Large intestine (tissue), 3 donors: ENCODE data around the gene WDR72. TPM values are rescaled to one million over a fixed set of nuclear protein-coding genes. Genes with fewer than 3 reads are reported as not detected.
"Not testable (repeated sequence)": the region's sequence is repeated elsewhere in the genome, so short reads cannot be mapped to it uniquely, and the experiment has no call there.

Source experiments
- DNase-seq, 2 donors: peaks; one replicate each; pipeline versions ENCODE4 v3.0.0 to v3.0.0-alpha.2; 2013
- H3K27ac ChIP-seq: one replicate; pipeline ENCODE4 v1.5.1; 2013; ENCODE audit warnings: low read length
- H3K27me3 ChIP-seq: 2 replicates; pipeline ENCODE4 v1.6.1; 2013; ENCODE audit warnings: low read length; ENCODE audit not compliant: control insufficient read depth, insufficient read depth
- H3K36me3 ChIP-seq: 2 replicates; pipeline ENCODE4 v1.6.1; 2013; ENCODE audit warnings: low read length; ENCODE audit not compliant: control insufficient read depth, insufficient read depth
- H3K4me1 ChIP-seq: one replicate; pipeline ENCODE4 v1.6.1; 2013; ENCODE audit warnings: low read length; ENCODE audit not compliant: control insufficient read depth, insufficient read depth
- H3K4me3 ChIP-seq: one replicate; pipeline ENCODE4 v1.5.1; 2013; ENCODE audit warnings: low read length
- H3K9me3 ChIP-seq: one replicate; pipeline ENCODE4 v1.6.1; 2013; ENCODE audit warnings: mild to moderate bottlenecking, low read depth, low read length, moderate library complexity; ENCODE audit not compliant: control insufficient read depth
- WGBS: methylation state at CpG from one replicate; pipeline ENCODE4 v1.1.5; 2013; ENCODE audit warnings: low lambda C conversion rate; ENCODE audit not compliant: insufficient coverage; 5-methylcytosine and 5-hydroxymethylcytosine counted together
- polyA plus RNA-seq: library from polyadenylated mRNA; unstranded; fragments of 120-200 nt; gene quantifications from one replicate; pipeline ENCODE4 v1.2.1, GENCODE V29; 2013

The WDR72 gene
- polyA plus RNA-seq, 1 donor: 0.75 TPM

- Histone ChIP-seq H3K9me3 (no peaks in the 10 kb centered on the region), H3K4me1 (peaks cover 3% of the 10 kb centered on the region), H3K27ac (no peak overlapping the region), H3K27me3 (no peaks in the 10 kb centered on the region), H3K4me3 (no peak overlapping the region), H3K36me3 (no peaks in the 10 kb centered on the region)
- no peak for DNase-seq
- WGBS: 63% methylated on average over 1 of the region's 4 CpGs
Measured at GRCh38 chr15:53565721-53566120, 193.7 kb downstream of the WDR72 start.

GRCh38 chr15:53564647-53565046 is 194.8 kb downstream of the WDR72 start:
- WGBS: no CpG with 5 or more reads among the region's 2 CpGs
- Histone ChIP-seq H3K27ac (no peak overlapping the region), H3K36me3 (no peaks in the 10 kb centered on the region), H3K9me3 (no peaks in the 10 kb centered on the region), H3K4me3 (no peak overlapping the region), H3K27me3 (no peaks in the 10 kb centered on the region), H3K4me1 (peaks cover 13% of the 10 kb centered on the region)
- no peak for DNase-seq

- no CpG with 5 or more reads among the region's 4 CpGs for WGBS
- Histone ChIP-seq H3K27me3 (no peaks in the 10 kb centered on the region), H3K9me3 (no peaks in the 10 kb centered on the region), H3K4me3 (no peak overlapping the region), H3K27ac (no peak overlapping the region), H3K4me1 (peaks cover 13% of the 10 kb centered on the region), H3K36me3 (no peaks in the 10 kb centered on the region)
- no peak for DNase-seq
Measured at GRCh38 chr15:53563627-53564026, 195.8 kb downstream of the WDR72 start.

GRCh38 chr15:53559364-53560277 is 199.8 kb downstream of the WDR72 start:
- H3K27ac ChIP-seq: peak overlapping the region; percentile 62
- H3K4me1 ChIP-seq: peaks cover 13% of the 10 kb centered on the region
- DNase-seq: peak; percentile 60 to 91
- no CpG with 5 or more reads among the region's 7 CpGs for WGBS
- H3K4me3 ChIP-seq: peak overlapping the region; percentile 8
- no peaks in the 10 kb centered on the region for H3K9me3 ChIP-seq
- H3K36me3 ChIP-seq: no peaks in the 10 kb centered on the region
- H3K27me3 ChIP-seq: no peaks in the 10 kb centered on the region

GRCh38 chr15:53558384-53558783 is 201.1 kb downstream of the WDR72 start:
- no peaks in the 10 kb centered on the region for H3K27me3 ChIP-seq
- H3K9me3 ChIP-seq: no peaks in the 10 kb centered on the region
- no peaks in the 10 kb centered on the region for H3K36me3 ChIP-seq
- H3K4me3 ChIP-seq: no peak overlapping the region
- DNase-seq: no peak
- WGBS: 100% methylated on average over 1 of the region's 1 CpG
- peaks cover 13% of the 10 kb centered on the region for H3K4me1 ChIP-seq
- no peak overlapping the region for H3K27ac ChIP-seq

- peaks cover 7% of the 10 kb centered on the region for H3K4me1 ChIP-seq
- no peak overlapping the region for H3K27ac ChIP-seq
- H3K36me3 ChIP-seq: no peaks in the 10 kb centered on the region
- no peaks in the 10 kb centered on the region for H3K9me3 ChIP-seq
- H3K27me3 ChIP-seq: no peaks in the 10 kb centered on the region
- 80% methylated on average over 1 of the region's 7 CpGs for WGBS
- DNase-seq: no peak
- H3K4me3 ChIP-seq: no peak overlapping the region
Measured at GRCh38 chr15:53555226-53555625, 204.2 kb downstream of the WDR72 start.

- Histone ChIP-seq H3K4me3 (no peak overlapping the region), H3K36me3 (no peaks in the 10 kb centered on the region), H3K4me1 (peaks cover 5% of the 10 kb centered on the region), H3K27me3 (no peaks in the 10 kb centered on the region), H3K27ac (no peak overlapping the region), H3K9me3 (no peaks in the 10 kb centered on the region)
- DNase-seq: peak; percentile 42 to 85
- WGBS: 20% methylated on average over 2 of the region's 3 CpGs
Measured at GRCh38 chr15:53549697-53550305, 209.7 kb downstream of the WDR72 start.

GRCh38 chr15:53548236-53548635 is 211.2 kb downstream of the WDR72 start:
- H3K4me3 ChIP-seq: no peak overlapping the region
- no peaks in the 10 kb centered on the region for H3K27me3 ChIP-seq
- peaks cover 5% of the 10 kb centered on the region for H3K4me1 ChIP-seq
- H3K27ac ChIP-seq: no peak overlapping the region
- WGBS: no CpG with 5 or more reads among the region's 4 CpGs
- no peaks in the 10 kb centered on the region for H3K9me3 ChIP-seq
- DNase-seq: no peak
- H3K36me3 ChIP-seq: no peaks in the 10 kb centered on the region

- H3K4me1 ChIP-seq, H3K4me3 ChIP-seq, H3K27me3 ChIP-seq, H3K27ac ChIP-seq, H3K36me3 ChIP-seq, DNase-seq, H3K9me3 ChIP-seq: not testable (repeated sequence)
- no CpG with 5 or more reads among the region's 34 CpGs for WGBS
Measured at GRCh38 chr15:53540626-53541300, 218.7 kb downstream of the WDR72 start.

GRCh38 chr15:53539878-53540277 is 219.6 kb downstream of the WDR72 start:
- H3K36me3 ChIP-seq: no peaks in the 10 kb centered on the region
- 86% methylated on average over 2 of the region's 3 CpGs for WGBS
- no peaks in the 10 kb centered on the region for H3K9me3 ChIP-seq
- H3K4me3 ChIP-seq: no peak overlapping the region
- DNase-seq: no peak
- no peaks in the 10 kb centered on the region for H3K4me1 ChIP-seq
- H3K27ac ChIP-seq: no peak overlapping the region
- H3K27me3 ChIP-seq: no peaks in the 10 kb centered on the region
